K562 (cell line): ENCODE data around the gene ZNF541. TPM values are rescaled to one million over a fixed set of nuclear protein-coding genes. Genes with fewer than 3 reads are reported as not detected.

Experiments
- ATAC-seq: fragments of 200-7000 bp; cut with Tn5 transposase; 3 replicates; pipeline ENCODE4 v1.9.1; 2020; ENCODE audit warnings: moderate library complexity
- BruUV-seq: library from RNA; stranded (reverse); fragments of 400-500 nt; replicated peaks from 2 replicates; lab custom pipeline; 2021; lab: Mats Ljungman, UMichigan
- CTCF ChIA-PET: fragments of 300-600 bp; formaldehyde crosslinking; extraction: SDS; loops from one replicate; lab custom pipeline; 2021; ENCODE audit warnings: low intra/inter-chr PET ratio; lab: Yijun Ruan, JAX
- POLR2A ChIA-PET: fragments of 300-600, 350-650 bp; sonication (Branson Sonifier 250); formaldehyde crosslinking; extraction: SDS; loops from one replicate; lab custom pipeline; 2021; ENCODE audit warnings: antibody characterized with exemption, inconsistent platforms; lab: Yijun Ruan, JAX
- DNase-seq, 4 experiments: peaks; one replicate each; pipeline versions ENCODE4 v3.0.0 to v3.0.0-alpha.2; 2011 to 2018; ENCODE audit warnings: low spot score in 3 of 4, mixed read lengths in 3 of 4; ENCODE audit errors: extremely low read depth in 1 of 4
- FAIRE-seq: peaks from 2 replicates; lab custom pipeline; 2011; peaks lifted over from hg19 to GRCh38; lab: Jason Lieb, UNC
- H2AFZ ChIP-seq: 2 replicates; pipeline ENCODE4 v1.6.0; 2011; ENCODE audit warnings: low read depth, low read length, control low read depth, inconsistent platforms
- H3K27ac ChIP-seq: fragments of 200-600 bp; 3 replicates; pipeline ENCODE4 v1.8.0; 2011; ENCODE audit warnings: low read depth, mild to moderate bottlenecking, control low read depth, inconsistent platforms, low read length, moderate library complexity, mixed read lengths; ENCODE audit errors: extremely low read depth
- H3K27me3 ChIP-seq, 2 experiments: fragments of 300-600 bp in 1 of 2; 2 replicates in 1 of 2; 3 replicates in 1 of 2; pipeline versions ENCODE4 v1.6.0 to v1.8.0; 2011; ENCODE audit warnings: inconsistent platforms in 2 of 2, low read length in 2 of 2, mild to moderate bottlenecking in 1 of 2, mixed read lengths in 1 of 2, moderate library complexity in 1 of 2; ENCODE audit not compliant: control insufficient read depth in 2 of 2, insufficient read depth in 2 of 2
- H3K36me3 ChIP-seq: fragments of 300-600 bp; 3 replicates; pipeline ENCODE4 v1.8.0; 2011; ENCODE audit warnings: mild to moderate bottlenecking, low read length, inconsistent platforms; ENCODE audit not compliant: control insufficient read depth, insufficient read depth
- H3K4me1 ChIP-seq, 2 experiments: fragments of 200-600 bp in 1 of 2; replicated peaks in 1 of 2; 2 replicates in 1 of 2; 3 replicates in 1 of 2; pipeline versions ENCODE4 v1.5.1 to v1.8.0; 2011; ENCODE audit warnings: inconsistent platforms in 2 of 2, low read length in 2 of 2, mild to moderate bottlenecking in 1 of 2, mixed read lengths in 1 of 2, moderate library complexity in 1 of 2; ENCODE audit not compliant: control insufficient read depth in 2 of 2, insufficient read depth in 2 of 2
- H3K4me2 ChIP-seq: 2 replicates; pipeline ENCODE4 v1.6.1; 2011; ENCODE audit warnings: low read length, control low read depth, inconsistent platforms, mixed read lengths; ENCODE audit not compliant: insufficient read depth
- H3K4me3 ChIP-seq: fragments of 200-600 bp; sonication (generic), shearing (Covaris generic); 2 replicates; pipeline ENCODE4 v1.5.1; 2016; ENCODE audit warnings: control low read depth, inconsistent platforms
- H3K79me2 ChIP-seq: fragments of 200-600 bp; 3 replicates; pipeline ENCODE4 v1.8.0; 2011; ENCODE audit warnings: low read length, inconsistent platforms; ENCODE audit not compliant: control insufficient read depth, insufficient read depth
- H3K9ac ChIP-seq, 2 experiments: 2 replicates each; pipeline versions ENCODE4 v1.6.0 to v1.6.1; 2011; ENCODE audit warnings: low read depth in 2 of 2, low read length in 2 of 2, control low read depth in 1 of 2, inconsistent platforms in 1 of 2, mild to moderate bottlenecking in 1 of 2, mixed read lengths in 1 of 2; ENCODE audit not compliant: insufficient read depth in 1 of 2
- H3K9me1 ChIP-seq: one replicate; pipeline ENCODE4 v1.6.0; 2011; ENCODE audit warnings: inconsistent platforms, mild to moderate bottlenecking, low read length, moderate library complexity; ENCODE audit not compliant: control insufficient read depth, insufficient read depth
- H3K9me3 ChIP-seq: replicated peaks from 2 replicates; pipeline ENCODE4 v1.5.1; 2011; ENCODE audit warnings: low read depth, low read length, inconsistent platforms; ENCODE audit not compliant: control insufficient read depth, insufficient read depth
- H4K20me1 ChIP-seq: replicated peaks from 2 replicates; pipeline ENCODE4 v1.6.1; 2011; ENCODE audit warnings: low read length, inconsistent platforms, mixed read lengths; ENCODE audit not compliant: control insufficient read depth, insufficient read depth
- BDP1 ChIP-seq: IDR thresholded peaks from 3 replicates; pipeline ENCODE4 v1.6.1; 2011; ENCODE audit not compliant: insufficient read length, insufficient read depth
- ELF1 ChIP-seq: fragments of 200-800 bp; sonication (Bioruptor generic); IDR thresholded peaks from 2 replicates; pipeline ENCODE4 v1.6.1; 2016; ENCODE audit warnings: missing genetic modification characterization, missing compliant biosample characterization
- FOXJ2 ChIP-seq: fragments of 200-800 bp; sonication (Bioruptor generic); IDR thresholded peaks from 2 replicates; pipeline ENCODE4 v1.6.1; 2016; ENCODE audit warnings: missing genetic modification characterization, missing compliant biosample characterization
- HEY1 ChIP-seq: fragments of 250-450 bp; sonication (Bioruptor Pico); IDR thresholded peaks from 2 replicates; pipeline ENCODE4 v1.5.0; 2020; ENCODE audit warnings: mild to moderate bottlenecking, moderate library complexity, borderline replicate concordance
- HOXB6 ChIP-seq: fragments of 250-450 bp; sonication (Bioruptor Pico); IDR thresholded peaks from 2 replicates; pipeline ENCODE4 v1.5.1; 2022; ENCODE audit warnings: mild to moderate bottlenecking, borderline replicate concordance
- LEF1 ChIP-seq: fragments of 450-650 bp; IDR thresholded peaks from 2 replicates; pipeline ENCODE4 v1.6.1; 2016; ENCODE audit warnings: mild to moderate bottlenecking
- NCOA1 ChIP-seq: fragments of 450-650 bp; IDR thresholded peaks from 2 replicates; pipeline ENCODE4 v1.6.1; 2016; ENCODE audit warnings: low read depth
- PRPF4 ChIP-seq: fragments of 200-400 bp; formaldehyde crosslinking; IDR thresholded peaks from one replicate; pipeline ENCODE4 v1.6.1; 2017; ENCODE audit warnings: low read length, low read depth, mild to moderate bottlenecking; ENCODE audit not compliant: insufficient read depth, poor library complexity, severe bottlenecking
- PYGO2 ChIP-seq: fragments of 450-650 bp; IDR thresholded peaks from 2 replicates; pipeline ENCODE4 v1.6.1; 2016; ENCODE audit warnings: mild to moderate bottlenecking, missing genetic modification characterization, moderate library complexity, missing compliant biosample characterization
- SLC30A9 ChIP-seq: fragments of 250-450 bp; sonication (Bioruptor Pico); IDR thresholded peaks from 2 replicates; pipeline ENCODE4 v1.8.0; 2022; ENCODE audit warnings: mild to moderate bottlenecking, moderate library complexity
- SREBF1 ChIP-seq: fragments of 150-350 bp; IDR thresholded peaks from 2 replicates; pipeline ENCODE4 v1.6.1; 2014; ENCODE audit warnings: antibody characterized with exemption, low read depth, low read length, borderline replicate concordance
- TAF1 ChIP-seq: IDR thresholded peaks from 2 replicates; pipeline ENCODE4 v1.6.1; 2011; ENCODE audit warnings: mild to moderate bottlenecking, low read length, moderate library complexity; ENCODE audit not compliant: insufficient read depth, control insufficient read depth, severe bottlenecking; ENCODE audit errors: extremely low read depth
- TAF7 ChIP-seq: fragments of 450-650 bp; IDR thresholded peaks from 2 replicates; pipeline ENCODE4 v1.6.1; 2016; ENCODE audit warnings: missing genetic modification characterization, missing compliant biosample characterization
- TAL1 ChIP-seq: fragments of 450-650 bp; IDR thresholded peaks from 2 replicates; pipeline ENCODE4 v1.6.1; 2016; ENCODE audit warnings: mild to moderate bottlenecking
- WHSC1 ChIP-seq: IDR thresholded peaks from one replicate; pipeline ENCODE4 v1.6.1; 2012; ENCODE audit warnings: low read length, control low read depth, inconsistent platforms
- ZKSCAN3 ChIP-seq: fragments of 250-450 bp; sonication (Bioruptor Pico); IDR thresholded peaks from 2 replicates; pipeline ENCODE4 v1.4.0; 2020
- ZNF12 ChIP-seq: sonication (generic); formaldehyde crosslinking; IDR thresholded peaks from 2 replicates; pipeline ENCODE4 v1.4.0; 2020; ENCODE audit warnings: mild to moderate bottlenecking, missing genetic modification reagents
- ZNF449 ChIP-seq: fragments of 250-450 bp; sonication (Bioruptor Pico); IDR thresholded peaks from 2 replicates; pipeline ENCODE4 v1.8.0; 2022; ENCODE audit warnings: moderate library complexity, mild to moderate bottlenecking, inconsistent platforms
- ZNF668 ChIP-seq: fragments of 250-450 bp; sonication (Bioruptor Pico); IDR thresholded peaks from 2 replicates; pipeline ENCODE4 v1.8.0; 2022; ENCODE audit warnings: mild to moderate bottlenecking, inconsistent platforms
- WGBS: fragments of 100-300 bp; shearing (Covaris generic); methylation state at CpG from one replicate; pipeline ENCODE4 v1.1.6; 2016; ENCODE audit warnings: low coverage, mixed read lengths; ENCODE audit not compliant: insufficient coverage; ENCODE audit errors: missing lambda C conversion rate; 5-methylcytosine and 5-hydroxymethylcytosine counted together
- in situ Hi-C: fragments of 300-500 bp; cut with MboI; formaldehyde crosslinking; loops from 4 replicates; pipeline ENCODE4 v1.15.0; 2018; ENCODE audit warnings: inconsistent platforms, mixed read lengths
- intact Hi-C: fragments of 100-400 bp; cut with micrococcal nuclease; formaldehyde crosslinking; loops from 2 replicates; pipeline ENCODE4 v1.14.2; 2022
- polyA plus RNA-seq, 8 experiments: library from polyadenylated mRNA; depleted of rRNA in 4 of 8; stranded (reverse) in 5 of 8; unstranded in 3 of 8; fragments of >200 nt; fragmentation: Nextera tagmentation in 2 of 8; fragmentation: Illumina TruSeq in 1 of 8; extraction: Ambion mirVana in 2 of 8; extraction: Trizol in 1 of 8; gene quantifications; 2 replicates each; pipeline versions ENCODE4 v1.2.1 to v1.2.3, GENCODE V29; 2011 to 2014; ENCODE audit warnings: inconsistent platforms in 1 of 8, missing spikeins in 1 of 8
- total RNA-seq, 7 experiments: library from RNA; depleted of rRNA in 6 of 7; stranded (reverse); fragments of >200 nt in 6 of 7; fragmentation: Illumina TruSeq in 2 of 7; extraction: Trizol in 2 of 7; gene quantifications; 2 replicates each; pipeline versions ENCODE4 v1.2.1 to v1.2.3, GENCODE V29; 2011 to 2021; ENCODE audit warnings: low replicate concordance in 1 of 7
- TF ChIP-seq, protein P1 (sequence below): sonication (generic); formaldehyde crosslinking; IDR thresholded peaks from 2 replicates; pipeline ENCODE4 v1.8.0; 2022; ENCODE audit warnings: missing genetic modification reagents, mild to moderate bottlenecking, moderate library complexity, borderline replicate concordance

Gene ZNF541
- total and polyA plus RNA-seq, 9 of the 15 experiments (the other 6 are each of a cell fraction or from before 2014, with no cell fraction given) = 0.04 to 0.11 (median 0.05) TPM; not detected in 1

DNA sequence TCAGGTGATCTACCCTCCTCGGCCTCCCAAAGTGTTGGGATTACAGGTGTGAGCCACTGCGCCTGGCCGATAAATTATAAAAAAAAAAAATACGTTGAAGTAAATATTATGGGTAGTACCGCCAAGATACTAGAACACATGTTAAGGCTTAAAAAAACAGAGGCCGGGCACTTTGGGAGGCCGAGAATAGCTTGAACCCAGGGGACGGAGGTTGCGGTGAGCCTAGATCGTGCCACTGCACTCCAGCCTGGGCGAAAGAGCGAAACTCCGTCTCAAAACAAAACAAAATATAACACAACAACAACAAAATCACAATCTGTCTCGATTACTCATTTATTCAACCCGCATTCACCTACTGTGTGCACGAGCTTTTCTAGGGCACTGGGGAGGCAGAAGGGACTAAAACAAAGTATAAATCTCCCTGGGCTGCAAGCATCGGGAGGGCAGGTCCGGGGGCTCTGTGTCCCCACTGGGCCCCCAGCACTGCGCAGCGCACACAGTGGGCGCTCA, 34.7 kb upstream of the ZNF541 start (continued):
- TF ChIP-seq PYGO2 (tag) = no peak
- TF ChIP-seq TAL1 = no peak
- TF ChIP-seq SREBF1 = no peak
- TF ChIP-seq FOXJ2 (tag) = no peak
- TF ChIP-seq ZNF12 = 0 out of 2 replicates have a peak, but pooled peaks have one; percentile 12
- no peak for TF ChIP-seq BDP1
- TF ChIP-seq HEY1 = no peak

GRCh38 chr19:47603706-47604565, 31.0 kb upstream of the ZNF541 start:
- ATAC-seq (no peak), DNase-seq (peak in 2 of 4 experiments; percentile 5 to 29), FAIRE-seq (no peak)
- Histone ChIP-seq H3K4me3 (no peak overlapping the region), H3K9me1 (no peaks in the 10 kb centered on the region), H3K9ac (no peak overlapping the region), H3K4me1 (peaks cover 7 to 24% of the 10 kb centered on the region in 2 experiments; a peak in 4 of 5 replicates), H3K36me3 (no peaks in the 10 kb centered on the region), H3K9me3 (no peaks in the 10 kb centered on the region), H3K27ac (no peak overlapping the region), H3K4me2 (no peak overlapping the region), H3K79me2 (peaks cover 9% of the 10 kb centered on the region), H3K27me3 (no peaks in the 10 kb centered on the region), H4K20me1 (no peaks in the 10 kb centered on the region), H2AFZ (peak overlapping the region; percentile 80; the same call in 1 of the 2 replicates)
- ChIA-PET POLR2A (interaction anchor here (0.5 to 1.1 kb wide), 4 partner anchors 10 to 64 kb away, joined by 3 read pairs; no protein-coding TSS in a partner anchor), CTCF (no interaction called here)
- 17% methylated on average over 13 of the region's 13 CpGs for WGBS
- BruUV-seq = no TSS peak
- in situ Hi-C loops = no loop called here
- intact Hi-C loops = loop anchor here (5.0 to 10.0 kb wide), 3 partner anchors 87 to 159 kb away; partner anchors contain the start of gene NAPA
- TF ChIP-seq ZNF668 (CRISPR knock-in tag) (no peak), HOXB6 (CRISPR knock-in tag) (no peak), TAF7 (tag) (no peak), ZNF449 (CRISPR knock-in tag) (no peak), WHSC1 (no peak), NCOA1 (no peak), LEF1 (no peak), ZKSCAN3 (CRISPR knock-in tag) (no peak), ELF1 (tag) (no peak), PRPF4 (no peak), SLC30A9 (CRISPR knock-in tag) (no peak), TAF1 (no peak)
- TF ChIP-seq, protein P1, sequence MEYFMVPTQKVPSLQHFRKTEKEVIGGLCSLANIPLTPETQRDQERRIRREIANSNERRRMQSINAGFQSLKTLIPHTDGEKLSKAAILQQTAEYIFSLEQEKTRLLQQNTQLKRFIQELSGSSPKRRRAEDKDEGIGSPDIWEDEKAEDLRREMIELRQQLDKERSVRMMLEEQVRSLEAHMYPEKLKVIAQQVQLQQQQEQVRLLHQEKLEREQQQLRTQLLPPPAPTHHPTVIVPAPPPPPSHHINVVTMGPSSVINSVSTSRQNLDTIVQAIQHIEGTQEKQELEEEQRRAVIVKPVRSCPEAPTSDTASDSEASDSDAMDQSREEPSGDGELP (CRISPR knock-in tag) = no peak
